ENCODE data around the gene RALGAPA1. TPM values are rescaled to one million over a fixed set of nuclear protein-coding genes. Genes with fewer than 3 reads are reported as not detected.

The RALGAPA1 gene
- total and polyA plus RNA-seq, 2 of the 13 experiments (the other 11 are each of a cell fraction or from before 2014, with no cell fraction given): 65.0 to 89.2 TPM

GRCh38 chr14:35533357-35534207 is 275.5 kb downstream of the RALGAPA1 start, which contains the start of gene INSM2 (continued):
- TF ChIP-seq MXD3 (CRISPR knock-in tag; IDR thresholded peaks at IDR 0.05): peak; percentile 95
- peak; percentile 78; the same call in 1 of the 2 replicates for TF ChIP-seq ZNF547 (CRISPR knock-in tag; IDR thresholded peaks at IDR 0.05)
- TF ChIP-seq ZNF292 (CRISPR knock-in tag; IDR thresholded peaks at IDR 0.05; ENCODE audit: borderline replicate concordance, low read depth): peak; percentile 62
- TF ChIP-seq PRMT3 (CRISPR knock-in tag; IDR thresholded peaks at IDR 0.05; ENCODE audit: borderline replicate concordance, low read depth): peak; percentile 97
- peak; percentile 81 for TF ChIP-seq ZNF280D (CRISPR knock-in tag; IDR thresholded peaks at IDR 0.05)
- peak; percentile 88; the same call in 1 of the 2 replicates for TF ChIP-seq E2F2 (CRISPR knock-in tag; IDR thresholded peaks at IDR 0.05; ENCODE audit: borderline replicate concordance)
- peak; percentile 98 for TF ChIP-seq ONECUT2 (CRISPR knock-in tag; IDR thresholded peaks at IDR 0.05)
- TF ChIP-seq ZBTB43 (CRISPR knock-in tag; conservative IDR thresholded peaks at IDR 0.05): peak; percentile 72; the same call in 1 of the 2 replicates
- no peak for TF ChIP-seq SRF (IDR thresholded peaks at IDR 0.05; ENCODE audit: low read depth, low read length)
- TF ChIP-seq ZNF317 (CRISPR knock-in tag; IDR thresholded peaks at IDR 0.05): peak; percentile 78; the same call in 1 of the 2 replicates
- peak; percentile 51; the same call in 1 of the 2 replicates for TF ChIP-seq ZNF143 (CRISPR knock-in tag; IDR thresholded peaks at IDR 0.05)
- TF ChIP-seq SALL2 (CRISPR knock-in tag; IDR thresholded peaks at IDR 0.05): peak; percentile 77
- TF ChIP-seq POLR2AphosphoS5 (IDR thresholded peaks at IDR 0.05; ENCODE audit: low read depth, low read length): no peak
- TF ChIP-seq TRAFD1 (CRISPR knock-in tag; IDR thresholded peaks at IDR 0.05; ENCODE audit: borderline replicate concordance): no peak
- peak; percentile 33; the same call in 1 of the 2 replicates for TF ChIP-seq ZSCAN21 (CRISPR knock-in tag; IDR thresholded peaks at IDR 0.05; ENCODE audit: borderline replicate concordance)
- peak; percentile 50 for TF ChIP-seq TFDP2 (CRISPR knock-in tag; IDR thresholded peaks at IDR 0.05)
- peak; percentile 85 for TF ChIP-seq ZNF33B (CRISPR knock-in tag; IDR thresholded peaks at IDR 0.05)
- TF ChIP-seq TAF1 (CRISPR knock-in tag; IDR thresholded peaks at IDR 0.05): peak; percentile 13; the same call in 1 of the 2 replicates
- no peak for TF ChIP-seq NFE2L2 (IDR thresholded peaks at IDR 0.05; ENCODE audit: low read length)
